ENCODE measurements around the gene IGSF21. TPM values are rescaled to one million over a fixed set of nuclear protein-coding genes. Genes with fewer than 3 reads are reported as not detected.
A peak's percentile ranks its signal among the peaks of the same experiment; 100 is the strongest.

IGSF21 gene
- total and polyA plus RNA-seq, 11 donors, result 0.54 to 2.2 (median 0.94) TPM; not detected in 1

- Histone ChIP-seq H3K27me3 (peaks cover 0 to 31% (median 5%) of the 10 kb centered on the region in 9 donors), H3K4me1 (no peaks in the 10 kb centered on the region), H3K4me3 (no peak overlapping the region), H3K27ac (no peak overlapping the region), H3K36me3 (no peaks in the 10 kb centered on the region), H3K9me3 (peaks cover 0 to 14% (median 2%) of the 10 kb centered on the region in 12 donors)
- 68 to 86% (median 76%) methylated on average over 5 of the region's 5 CpGs for WGBS, 4 donors
- ATAC-seq (no peak), DNase-seq (no peak)
- intact Hi-C loops (cut with DNase I), result loop anchor here in 1 of 10 donors (10.0 kb wide), 1 partner anchor 309 kb away; no protein-coding TSS in a partner anchor
- no peak for TF ChIP-seq POLR2A (IDR thresholded peaks at IDR 0.05)
These were observed 125.7 kb downstream of the IGSF21 start for GRCh38 chr1:18233176-18233864.

- no peak overlapping the region for H3K27ac ChIP-seq
- H3K4me1 ChIP-seq, result no peaks in the 10 kb centered on the region
- H3K4me3 ChIP-seq, result no peak overlapping the region
- peaks cover 0 to 25% (median 5%) of the 10 kb centered on the region in 9 donors for H3K27me3 ChIP-seq
- H3K36me3 ChIP-seq, result no peaks in the 10 kb centered on the region
- ATAC-seq, result peak in 1 of 4 donors; percentile 61
- TF ChIP-seq POLR2A (IDR thresholded peaks at IDR 0.05) (no peak), CTCF (IDR thresholded peaks at IDR 0.05) (peak in 11 of 12 donors; percentile 40 to 72 (median 56))
- intact Hi-C loops (cut with DNase I), result loop anchor here in 3 of 10 donors (5.0 to 10.0 kb wide), 3 partner anchors 310 to 318 kb away; no protein-coding TSS in a partner anchor
- peaks cover 0 to 14% (median 2%) of the 10 kb centered on the region in 12 donors for H3K9me3 ChIP-seq
- no peak for DNase-seq
- 54 to 59% (median 58%) methylated on average over 6 of the region's 6 CpGs for WGBS, 4 donors
These were observed 127.2 kb downstream of the IGSF21 start for GRCh38 chr1:18234790-18235242.

GRCh38 chr1:18237371-18237770 lies 129.8 kb downstream of the IGSF21 start:
- Histone ChIP-seq H3K27me3 (peaks cover 0 to 33% (median 0%) of the 10 kb centered on the region in 9 donors), H3K36me3 (no peaks in the 10 kb centered on the region), H3K9me3 (peaks cover 0 to 4% (median 0%) of the 10 kb centered on the region in 12 donors), H3K4me1 (no peaks in the 10 kb centered on the region), H3K27ac (no peak overlapping the region), H3K4me3 (no peak overlapping the region)
- DNase-seq (no peak), ATAC-seq (no peak)
- intact Hi-C loops (cut with DNase I), result loop anchor here in 3 of 10 donors (5.0 to 10.0 kb wide), 3 partner anchors 313 to 320 kb away; no protein-coding TSS in a partner anchor
- TF ChIP-seq CTCF (IDR thresholded peaks at IDR 0.05) (no peak), POLR2A (IDR thresholded peaks at IDR 0.05) (no peak)
- WGBS, 4 donors, result 65 to 78% (median 73%) methylated on average over 8 to 9 of the region's 9 CpGs

- 31 to 37% (median 35%) methylated on average over 5 of the region's 5 CpGs for WGBS, 4 donors
- Histone ChIP-seq H3K27ac (no peak overlapping the region), H3K4me3 (no peak overlapping the region), H3K36me3 (no peaks in the 10 kb centered on the region), H3K27me3 (peaks cover 0 to 33% (median 0%) of the 10 kb centered on the region in 9 donors), H3K4me1 (no peaks in the 10 kb centered on the region), H3K9me3 (no peaks in the 10 kb centered on the region)
- DNase-seq (no peak), ATAC-seq (no peak)
- intact Hi-C loops (cut with DNase I), result loop anchor here in 3 of 10 donors (5.0 to 10.0 kb wide), 3 partner anchors 313 to 321 kb away; no protein-coding TSS in a partner anchor
- TF ChIP-seq CTCF (IDR thresholded peaks at IDR 0.05), result no peak
These were observed 130.6 kb downstream of the IGSF21 start for GRCh38 chr1:18238190-18238589.
